Activated CD4-positive, alpha-beta T cell treated with anti-CD3 and anti-CD28 coated beads, Interleukin-2, amount 10 ng/mL, durations not matched to agents 7 days and 5 days (primary cell): ENCODE results near the gene RNF220. TPM values are rescaled to one million over a fixed set of nuclear protein-coding genes. Genes with fewer than 3 reads are reported as not detected.
"Not testable (repeated sequence)": the region's sequence is repeated elsewhere in the genome, so short reads cannot be mapped to it uniquely, and the experiment has no call there.

Experiments used
- CTCF ChIA-PET: fragments of 350-600 bp; sonication (Branson Sonifier 250); formaldehyde crosslinking; loops from one replicate; lab custom pipeline; 2021; ENCODE audit warnings: antibody characterized with exemption; lab: Charles Lee
- POLR2A ChIA-PET: fragments of 350-600 bp; sonication (Branson Sonifier 250); formaldehyde crosslinking; loops from one replicate; lab custom pipeline; 2021; ENCODE audit warnings: antibody characterized with exemption; lab: Charles Lee
- DNase-seq: peaks from one replicate; pipeline ENCODE4 v3.0.0-alpha.2; 2020
- H3K27ac Mint-ChIP-seq: one replicate; pipeline ENCODE4 v1.8.0; 2021; ENCODE audit warnings: mild to moderate bottlenecking, moderate library complexity, mixed read lengths
- H3K27me3 Mint-ChIP-seq: one replicate; pipeline ENCODE4 v1.8.0; 2021; ENCODE audit warnings: mixed read lengths
- H3K36me3 Mint-ChIP-seq: one replicate; pipeline ENCODE4 v1.8.0; 2021; ENCODE audit warnings: low read depth, mixed read lengths
- H3K4me1 Mint-ChIP-seq: one replicate; pipeline ENCODE4 v1.8.0; 2021; ENCODE audit warnings: mixed read lengths
- H3K4me3 Mint-ChIP-seq: one replicate; pipeline ENCODE4 v1.8.0; 2021; ENCODE audit warnings: mild to moderate bottlenecking, moderate library complexity, mixed read lengths
- H3K9me3 Mint-ChIP-seq: one replicate; pipeline ENCODE4 v1.8.0; 2021; ENCODE audit warnings: mixed read lengths
- microRNA-seq: library from miRNA; unstranded; fragments of <30 nt; microRNA quantifications from one replicate; pipeline ENCODE4 v1.2.0, GENCODE V29; 2021; ENCODE audit warnings: borderline microRNAs expressed, borderline replicate concordance
- total RNA-seq, 2 experiments: library from RNA; stranded (reverse); gene quantifications; one replicate each; pipeline ENCODE4 v1.2.3, GENCODE V29; 2021

RNF220 gene
- total RNA-seq, 2 experiments from 2014 or later = 82.9 to 88.4 TPM

DNA sequence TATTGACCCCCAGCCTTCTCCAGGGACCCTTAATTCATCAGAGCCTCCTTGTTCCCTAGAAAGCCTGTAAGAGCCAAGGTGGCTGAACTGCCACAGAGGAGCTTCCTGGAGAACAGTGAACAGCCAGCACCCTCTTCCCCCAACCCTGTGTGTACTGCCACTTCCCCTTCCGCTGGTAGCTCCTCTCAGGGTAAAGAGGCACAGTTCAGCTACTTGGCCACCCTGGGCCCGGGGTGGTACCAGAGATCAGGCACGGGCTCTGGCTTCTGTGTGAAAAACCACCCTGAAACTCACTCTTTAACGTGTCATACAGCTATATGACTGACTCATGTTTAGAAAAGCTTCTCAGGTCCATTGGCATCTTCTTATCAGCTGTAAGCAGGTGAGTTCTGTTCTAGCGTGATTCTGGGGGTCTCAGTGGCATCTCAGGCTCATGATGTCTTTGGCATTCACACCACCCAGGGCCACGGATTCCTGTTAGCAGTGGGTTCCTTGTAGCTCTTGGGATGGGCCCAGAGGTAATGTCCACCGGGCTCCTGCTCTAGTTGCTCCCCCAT lies 291.8 kb downstream of the RNF220 start:
- Mint-ChIP-seq H3K9me3 (no peaks in the 10 kb centered on the region), H3K27ac (peak overlapping the region; percentile 86), H3K27me3 (no peaks in the 10 kb centered on the region), H3K4me3 (peak overlapping the region; percentile 25), H3K36me3 (no peaks in the 10 kb centered on the region), H3K4me1 (peaks cover 20% of the 10 kb centered on the region)
- POLR2A ChIA-PET = interaction anchor here (1.1 to 1.4 kb wide), 2 partner anchors 25 to 113 kb away, joined by 3 to 17 read pairs; no protein-coding TSS in a partner anchor
- peak; percentile 64 for DNase-seq
- CTCF ChIA-PET = interaction anchor here (0.8 to 1.8 kb wide), 12 partner anchors 9 to 539 kb away, joined by 3 to 6 read pairs (median 3); no protein-coding TSS in a partner anchor

DNA sequence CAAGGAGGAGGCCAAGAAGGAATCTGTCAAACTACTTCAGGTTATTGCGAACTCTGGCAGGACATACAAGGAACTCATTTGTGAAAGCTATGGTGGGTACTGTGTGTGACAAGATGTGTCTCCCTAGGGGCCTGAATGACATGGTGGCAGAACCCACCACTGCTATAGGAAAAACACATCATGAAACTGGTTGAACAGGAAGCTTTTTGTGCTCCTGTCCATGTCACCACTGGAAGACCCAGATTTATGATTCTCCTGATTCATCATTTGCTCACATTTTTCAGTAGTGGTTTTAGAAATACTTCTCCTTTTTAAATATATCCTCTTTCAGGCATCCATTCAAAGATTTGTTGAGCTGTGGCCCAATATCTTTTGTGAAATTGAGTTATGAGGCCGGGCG lies 293.1 kb downstream of the RNF220 start:
- Mint-ChIP-seq H3K9me3 (no peaks in the 10 kb centered on the region), H3K27ac (no peak overlapping the region), H3K27me3 (no peaks in the 10 kb centered on the region), H3K4me1 (peaks cover 20% of the 10 kb centered on the region), H3K4me3 (no peak overlapping the region), H3K36me3 (no peaks in the 10 kb centered on the region)
- POLR2A ChIA-PET = no interaction called here
- DNase-seq = no peak
- CTCF ChIA-PET = interaction anchor here (1.2 kb wide), 2 partner anchors 13 to 17 kb away, joined by 3 to 4 read pairs; no protein-coding TSS in a partner anchor

DNA sequence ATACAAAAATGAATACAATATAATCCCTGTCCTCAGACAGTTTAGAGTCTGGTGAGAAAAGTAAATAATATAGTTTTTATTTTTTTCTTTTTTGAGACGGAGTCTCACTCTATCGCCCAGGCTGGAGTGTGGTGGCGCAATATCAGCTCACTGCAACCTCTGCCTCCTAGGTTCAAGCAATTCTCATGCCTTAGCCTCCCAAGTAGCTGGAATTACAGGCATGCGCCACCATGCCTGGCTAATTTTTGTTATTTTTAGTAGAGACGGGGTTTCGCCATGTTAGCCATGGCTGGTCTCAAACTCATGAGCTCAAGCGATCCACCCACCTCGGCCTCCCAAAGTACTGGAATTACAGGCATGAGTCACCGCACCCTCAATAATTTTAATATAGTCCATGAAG lies 294.3 kb downstream of the RNF220 start:
- not testable (repeated sequence) for H3K9me3 Mint-ChIP-seq, H3K27ac Mint-ChIP-seq, H3K4me3 Mint-ChIP-seq, H3K27me3 Mint-ChIP-seq, H3K36me3 Mint-ChIP-seq, DNase-seq
- ChIA-PET POLR2A (interaction anchor here (1.3 kb wide), 1 partner anchor 23 kb away, joined by 6 read pairs; no protein-coding TSS in a partner anchor), CTCF (interaction anchor here (0.7 kb wide), 2 partner anchors 16 to 99 kb away, joined by 3 read pairs; no protein-coding TSS in a partner anchor)
- H3K4me1 Mint-ChIP-seq = peaks cover 20% of the 10 kb centered on the region

- Mint-ChIP-seq H3K9me3 (no peaks in the 10 kb centered on the region), H3K4me3 (no peak overlapping the region), H3K36me3 (no peaks in the 10 kb centered on the region), H3K27ac (no peak overlapping the region), H3K4me1 (peaks cover 20% of the 10 kb centered on the region), H3K27me3 (no peaks in the 10 kb centered on the region)
- ChIA-PET POLR2A (interaction anchor here (1.3 kb wide), 1 partner anchor 22 kb away, joined by 6 read pairs; no protein-coding TSS in a partner anchor), CTCF (no interaction called here)
- no peak for DNase-seq
Observed at GRCh38 chr1:44700573-44700972, 295.5 kb downstream of the RNF220 start.

DNA sequence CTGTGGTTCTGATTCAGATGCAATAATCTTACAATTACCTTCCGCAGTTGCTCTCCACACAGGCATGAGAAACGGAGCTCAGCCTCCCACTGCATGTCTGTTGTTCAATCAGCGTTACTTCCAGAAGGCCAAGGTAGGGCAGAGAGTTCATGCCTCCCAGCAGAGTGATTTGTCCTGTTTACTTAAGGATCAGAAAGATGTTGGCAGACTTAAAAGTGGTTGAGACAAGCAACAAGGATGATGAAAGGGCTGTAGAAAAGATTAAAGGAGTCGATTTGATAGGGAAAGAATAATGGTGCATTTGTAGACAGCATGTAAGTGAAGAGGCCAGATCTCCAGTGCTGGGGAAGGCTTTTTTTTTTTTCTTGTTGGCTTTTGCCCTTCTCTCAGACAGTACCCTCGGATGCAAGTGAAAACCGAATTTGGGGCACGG lies 296.1 kb downstream of the RNF220 start:
- ChIA-PET CTCF (no interaction called here), POLR2A (no interaction called here)
- Mint-ChIP-seq H3K27me3 (no peaks in the 10 kb centered on the region), H3K27ac (no peak overlapping the region), H3K9me3 (no peaks in the 10 kb centered on the region), H3K36me3 (no peaks in the 10 kb centered on the region), H3K4me3 (no peak overlapping the region), H3K4me1 (peaks cover 16% of the 10 kb centered on the region)
- no peak for DNase-seq

Small RNAs within 50 kb of the gene (microRNA-seq; reads per million reads assigned to microRNA genes)
- gene MIR5584 = not detected

Other genes with a start within 250 kb of the RNF220 start
- 10 to 100 TPM; 45.8 to 46.2 TPM for gene DMAP1, start 191.8 kb upstream of the RNF220 start, total RNA-seq
- gene ERI3, start 50.0 kb upstream of the RNF220 start, total RNA-seq = 10 to 100 TPM; 27.8 to 29.2 TPM